ENCODE measurements around the gene RALGAPA2. TPM values are rescaled to one million over a fixed set of nuclear protein-coding genes. Genes with fewer than 3 reads are reported as not detected.

RALGAPA2 gene
- total RNA-seq, 2 experiments from 2014 or later = 14.3 to 17.2 TPM

DNA sequence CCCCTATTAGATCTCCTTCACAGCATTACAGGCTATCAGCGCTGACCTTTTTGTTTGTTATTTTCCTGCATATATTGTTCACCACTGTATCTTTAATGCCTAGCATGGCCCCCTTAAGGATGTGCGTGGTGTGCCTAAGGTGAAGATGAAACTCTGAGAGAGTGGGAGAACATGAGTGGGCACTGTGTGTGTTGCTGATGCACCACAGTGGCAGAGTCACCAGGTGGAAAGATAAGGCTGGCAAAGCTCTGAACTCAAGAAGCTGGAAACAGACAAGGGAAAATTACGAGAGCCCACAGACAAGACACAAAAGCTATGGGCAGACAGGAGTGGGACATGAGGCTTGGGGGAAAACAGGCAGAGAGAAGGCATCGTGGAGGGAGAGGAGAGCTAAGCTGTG lies 184.8 kb downstream of the RALGAPA2 start:
- ChIA-PET POLR2A (no interaction called here), CTCF (no interaction called here)
- TF ChIP-seq, protein P1, sequence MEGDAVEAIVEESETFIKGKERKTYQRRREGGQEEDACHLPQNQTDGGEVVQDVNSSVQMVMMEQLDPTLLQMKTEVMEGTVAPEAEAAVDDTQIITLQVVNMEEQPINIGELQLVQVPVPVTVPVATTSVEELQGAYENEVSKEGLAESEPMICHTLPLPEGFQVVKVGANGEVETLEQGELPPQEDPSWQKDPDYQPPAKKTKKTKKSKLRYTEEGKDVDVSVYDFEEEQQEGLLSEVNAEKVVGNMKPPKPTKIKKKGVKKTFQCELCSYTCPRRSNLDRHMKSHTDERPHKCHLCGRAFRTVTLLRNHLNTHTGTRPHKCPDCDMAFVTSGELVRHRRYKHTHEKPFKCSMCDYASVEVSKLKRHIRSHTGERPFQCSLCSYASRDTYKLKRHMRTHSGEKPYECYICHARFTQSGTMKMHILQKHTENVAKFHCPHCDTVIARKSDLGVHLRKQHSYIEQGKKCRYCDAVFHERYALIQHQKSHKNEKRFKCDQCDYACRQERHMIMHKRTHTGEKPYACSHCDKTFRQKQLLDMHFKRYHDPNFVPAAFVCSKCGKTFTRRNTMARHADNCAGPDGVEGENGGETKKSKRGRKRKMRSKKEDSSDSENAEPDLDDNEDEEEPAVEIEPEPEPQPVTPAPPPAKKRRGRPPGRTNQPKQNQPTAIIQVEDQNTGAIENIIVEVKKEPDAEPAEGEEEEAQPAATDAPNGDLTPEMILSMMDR (IDR thresholded peaks at IDR 0.05) = no peak
- H3K4me1 Mint-ChIP-seq (ENCODE audit: low read depth) = no peaks in the 10 kb centered on the region
- H3K36me3 Mint-ChIP-seq (ENCODE audit: low read depth) = peaks cover 5% of the 10 kb centered on the region
- H3K27ac Mint-ChIP-seq = no peak overlapping the region
- no peaks in the 10 kb centered on the region for H3K27me3 Mint-ChIP-seq
- intact Hi-C loops (cut with micrococcal nuclease) = no loop called here
- no peaks in the 10 kb centered on the region for H3K9me3 Mint-ChIP-seq
- ATAC-seq (no peak), DNase-seq (no peak)
- no peak overlapping the region for H3K4me3 Mint-ChIP-seq

DNA sequence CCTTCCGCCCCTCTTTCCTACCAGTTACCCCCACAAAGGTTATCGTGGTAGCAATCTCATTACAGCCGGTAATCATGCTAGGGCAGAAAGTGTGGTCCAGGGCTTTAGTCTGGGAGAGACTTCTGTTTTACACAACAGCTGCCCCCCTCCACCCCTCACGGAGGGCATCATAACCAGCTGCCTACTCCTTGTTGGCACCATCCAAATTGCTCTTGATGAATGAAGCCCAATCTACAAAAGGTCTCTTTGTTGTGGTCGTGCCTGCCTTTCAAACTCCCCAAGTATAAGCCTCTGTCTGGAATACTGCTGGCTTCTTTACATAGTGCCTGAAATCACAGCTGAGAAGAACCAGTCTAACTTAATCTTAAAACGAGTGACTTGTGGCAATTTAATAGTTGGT lies 186.7 kb downstream of the RALGAPA2 start:
- Mint-ChIP-seq H3K4me1 (ENCODE audit: low read depth) (no peaks in the 10 kb centered on the region), H3K27ac (no peak overlapping the region), H3K4me3 (no peak overlapping the region), H3K9me3 (no peaks in the 10 kb centered on the region), H3K27me3 (no peaks in the 10 kb centered on the region), H3K36me3 (ENCODE audit: low read depth) (peaks cover 10% of the 10 kb centered on the region)
- intact Hi-C loops (cut with micrococcal nuclease) = no loop called here
- CTCF ChIA-PET = interaction anchor here (1.0 kb wide), 1 partner anchor 289 kb away, joined by 3 read pairs; no protein-coding TSS in a partner anchor
- no peak for ATAC-seq
- TF ChIP-seq, protein P1 (IDR thresholded peaks at IDR 0.05) = no peak
- DNase-seq = no peak
- POLR2A ChIA-PET = no interaction called here

DNA sequence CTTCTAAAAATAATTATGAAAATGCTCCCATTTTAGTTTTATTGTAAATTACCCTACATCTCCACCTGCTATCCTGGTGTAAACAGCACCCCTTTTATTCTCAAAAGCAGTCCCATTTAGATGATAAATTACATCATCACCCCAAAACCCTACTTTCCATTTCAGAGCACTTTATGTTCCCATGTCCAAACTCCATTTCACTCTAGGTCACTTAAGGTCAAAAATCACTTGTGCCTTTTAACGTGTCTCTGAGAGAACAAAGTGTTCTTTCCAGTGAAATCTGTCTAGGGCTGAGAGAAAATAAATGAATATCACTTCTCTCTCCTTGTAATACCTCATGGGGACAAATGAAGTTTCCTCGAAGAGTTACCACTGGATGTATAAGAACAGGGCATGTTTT lies 187.2 kb downstream of the RALGAPA2 start:
- Mint-ChIP-seq H3K4me3 (no peak overlapping the region), H3K27ac (no peak overlapping the region), H3K27me3 (no peaks in the 10 kb centered on the region), H3K9me3 (no peaks in the 10 kb centered on the region), H3K4me1 (ENCODE audit: low read depth) (no peaks in the 10 kb centered on the region), H3K36me3 (ENCODE audit: low read depth) (peaks cover 15% of the 10 kb centered on the region)
- TF ChIP-seq, protein P1 (IDR thresholded peaks at IDR 0.05) = no peak
- CTCF ChIA-PET = no interaction called here
- DNase-seq = no peak
- ATAC-seq = no peak
- intact Hi-C loops (cut with micrococcal nuclease) = no loop called here
- POLR2A ChIA-PET = interaction anchor here (0.6 kb wide), 1 partner anchor 138 kb away, joined by 3 read pairs; no protein-coding TSS in a partner anchor

DNA sequence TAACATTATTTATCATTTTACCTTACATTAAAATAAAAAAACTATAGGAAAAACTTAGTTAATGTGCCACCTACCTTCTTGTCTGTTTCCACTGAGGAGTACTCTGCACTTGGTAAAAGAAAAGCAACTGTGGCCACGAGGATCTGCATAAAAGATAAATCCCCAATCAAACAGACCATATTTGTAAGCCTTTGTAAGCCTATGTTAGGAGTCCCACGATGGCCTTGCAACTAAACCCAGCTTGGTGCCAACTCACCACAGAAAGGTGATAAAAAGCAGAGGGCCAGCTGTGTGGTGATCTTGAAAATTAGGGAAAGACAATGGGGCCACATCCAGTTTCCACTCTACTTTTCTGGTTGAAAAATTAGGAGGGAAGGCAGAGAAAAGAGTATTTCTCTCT lies 187.7 kb downstream of the RALGAPA2 start:
- intact Hi-C loops (cut with micrococcal nuclease) = no loop called here
- no peak overlapping the region for H3K4me3 Mint-ChIP-seq
- H3K27me3 Mint-ChIP-seq = no peaks in the 10 kb centered on the region
- TF ChIP-seq, protein P1 (IDR thresholded peaks at IDR 0.05) = no peak
- ChIA-PET CTCF (no interaction called here), POLR2A (interaction anchor here (1.2 kb wide), 1 partner anchor 15 kb away, joined by 3 read pairs; no protein-coding TSS in a partner anchor)
- no peak for ATAC-seq
- peaks cover 15% of the 10 kb centered on the region for H3K36me3 Mint-ChIP-seq (ENCODE audit: low read depth)
- no peaks in the 10 kb centered on the region for H3K9me3 Mint-ChIP-seq
- H3K27ac Mint-ChIP-seq = no peak overlapping the region
- no peaks in the 10 kb centered on the region for H3K4me1 Mint-ChIP-seq (ENCODE audit: low read depth)
- no peak for DNase-seq

DNA sequence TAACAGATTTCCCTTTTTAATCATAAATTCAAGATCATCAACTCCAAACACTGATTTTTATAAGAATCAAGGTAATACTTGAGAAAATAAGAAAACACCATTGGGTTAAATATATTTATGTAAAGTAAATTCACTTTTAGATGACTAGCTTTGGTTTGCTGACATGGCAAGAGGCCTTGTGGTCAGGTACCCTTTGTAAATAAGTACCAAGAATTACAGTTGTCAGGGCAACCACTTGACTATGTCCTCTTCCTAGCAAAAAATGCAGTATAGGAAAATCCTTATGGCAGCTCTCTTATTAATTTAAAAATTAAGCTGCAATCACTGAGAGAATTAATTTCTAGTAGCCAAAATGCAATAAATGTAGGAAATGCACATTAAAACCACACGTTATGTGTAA lies 190.7 kb downstream of the RALGAPA2 start:
- Mint-ChIP-seq H3K27me3 (no peaks in the 10 kb centered on the region), H3K4me3 (no peak overlapping the region), H3K36me3 (ENCODE audit: low read depth) (peaks cover 18% of the 10 kb centered on the region), H3K4me1 (ENCODE audit: low read depth) (no peaks in the 10 kb centered on the region), H3K9me3 (no peaks in the 10 kb centered on the region), H3K27ac (no peak overlapping the region)
- TF ChIP-seq, protein P1 (IDR thresholded peaks at IDR 0.05) = no peak
- intact Hi-C loops (cut with micrococcal nuclease) = no loop called here
- ChIA-PET CTCF (no interaction called here), POLR2A (no interaction called here)
- DNase-seq = no peak
- ATAC-seq = no peak
